CD4-positive, alpha-beta memory T cell (primary cell): Measurements from ENCODE around the gene PAK4. TPM values are rescaled to one million over a fixed set of nuclear protein-coding genes. Genes with fewer than 3 reads are reported as not detected.

Experiments
- CTCF ChIA-PET: fragments of 350-600 bp; sonication (Branson Sonifier 250); formaldehyde crosslinking; loops from one replicate; lab custom pipeline; 2021; ENCODE audit warnings: inconsistent platforms; ENCODE audit not compliant: partially characterized antibody; lab: Charles Lee
- POLR2A ChIA-PET: fragments of 350-600 bp; sonication (Branson Sonifier 250); formaldehyde crosslinking; loops from one replicate; lab custom pipeline; 2021; ENCODE audit not compliant: partially characterized antibody; lab: Charles Lee
- DNase-seq, 5 donors: peaks; one replicate each; pipeline versions ENCODE4 v3.0.0 to v3.0.0-alpha.2; 2020 to 2022; ENCODE audit warnings: mixed read lengths in 1 of 5
- H3K27ac ChIP-seq: one replicate; pipeline ENCODE4 v1.7.0; 2013; ENCODE audit warnings: low read depth, low read length
- H3K27me3 ChIP-seq: 2 replicates; pipeline ENCODE4 v1.7.0; 2013; ENCODE audit warnings: mild to moderate bottlenecking, low read length, moderate library complexity; ENCODE audit not compliant: insufficient read depth
- H3K36me3 ChIP-seq: 2 replicates; pipeline ENCODE4 v1.7.0; 2013; ENCODE audit warnings: mild to moderate bottlenecking, low read length, moderate library complexity; ENCODE audit not compliant: insufficient read depth
- H3K4me1 ChIP-seq: 2 replicates; pipeline ENCODE4 v1.7.0; 2013; ENCODE audit warnings: mild to moderate bottlenecking, low read length, moderate library complexity; ENCODE audit not compliant: insufficient read depth
- H3K4me3 ChIP-seq, 2 donors: one replicate each; pipeline ENCODE4 v1.7.0; 2013; ENCODE audit warnings: low read length in 2 of 2, mild to moderate bottlenecking in 1 of 2
- H3K9me3 ChIP-seq, 2 donors: one replicate each; pipeline ENCODE4 v1.7.0; 2013; ENCODE audit warnings: low read length in 2 of 2, control low read depth in 1 of 2; ENCODE audit not compliant: control insufficient read depth in 1 of 2
- H3K27ac Mint-ChIP-seq, 7 donors: one replicate each; pipeline ENCODE4 v1.8.0; 2020 to 2021; ENCODE audit warnings: mixed read lengths in 7 of 7, mild to moderate bottlenecking in 6 of 7, inconsistent platforms in 3 of 7, moderate library complexity in 3 of 7
- H3K27me3 Mint-ChIP-seq, 2 donors: one replicate each; pipeline ENCODE4 v1.8.0; 2020 to 2021; ENCODE audit warnings: mixed read lengths in 2 of 2
- H3K36me3 Mint-ChIP-seq, 2 donors: one replicate each; pipeline ENCODE4 v1.8.0; 2020 to 2021; ENCODE audit warnings: mixed read lengths in 2 of 2, inconsistent platforms in 1 of 2, mild to moderate bottlenecking in 1 of 2
- H3K4me1 Mint-ChIP-seq, 4 donors: one replicate each; pipeline ENCODE4 v1.8.0; 2020 to 2021; ENCODE audit warnings: mixed read lengths in 4 of 4, mild to moderate bottlenecking in 1 of 4
- H3K4me3 Mint-ChIP-seq, 8 donors: one replicate each; pipeline ENCODE4 v1.8.0; 2020 to 2021; ENCODE audit warnings: mixed read lengths in 8 of 8, mild to moderate bottlenecking in 7 of 8, moderate library complexity in 6 of 8, inconsistent platforms in 3 of 8
- H3K9me3 Mint-ChIP-seq, 8 donors: one replicate each; pipeline ENCODE4 v1.8.0; 2020 to 2021; ENCODE audit warnings: mixed read lengths in 8 of 8, mild to moderate bottlenecking in 5 of 8, inconsistent platforms in 3 of 8, moderate library complexity in 1 of 8
- intact Hi-C: fragments of 100-400 bp; cut with micrococcal nuclease; formaldehyde crosslinking; loops from one replicate; pipeline ENCODE4 v1.15.1; 2023
- polyA plus RNA-seq, 2 donors: library from polyadenylated mRNA; unstranded; fragments of 300-500 nt; fragmentation: Illumina TruSeq; gene quantifications; one replicate each; pipeline ENCODE4 v1.2.3, GENCODE V29; 2021
- total RNA-seq, 2 experiments: library from RNA; stranded (reverse); gene quantifications; one replicate each; pipeline ENCODE4 v1.2.3, GENCODE V29; 2021

Gene PAK4
- total and polyA plus RNA-seq, 4 experiments from 2014 or later = 1.3 to 15.7 (median 8.0) TPM

DNA sequence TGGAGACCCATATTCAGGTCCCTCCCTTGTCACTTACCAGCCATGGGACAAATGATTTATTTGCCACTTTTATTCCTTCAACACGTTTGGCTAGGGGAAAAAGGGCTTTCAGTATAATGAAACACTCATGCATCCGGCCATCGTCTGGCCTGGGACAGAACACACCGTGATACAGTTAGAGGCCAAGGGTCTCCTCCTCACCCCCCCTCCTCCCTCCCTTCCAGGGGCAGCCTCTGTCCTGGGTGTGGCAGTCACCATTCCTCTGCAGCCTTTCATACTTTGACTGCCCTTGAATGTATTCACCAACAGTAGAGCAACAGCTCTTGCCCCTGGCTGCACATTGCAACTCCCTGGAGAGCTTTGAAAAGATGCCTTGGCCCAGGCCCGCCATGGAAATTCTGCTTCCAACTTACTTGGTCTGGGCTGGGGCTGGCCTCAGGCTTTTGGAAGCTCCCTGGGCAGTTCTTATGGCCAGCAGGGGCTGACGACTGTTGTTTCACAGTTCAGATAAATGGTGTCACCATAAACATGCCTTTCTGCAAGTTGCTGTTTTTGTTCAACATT, 3.0 kb downstream of the PAK4 start:
- H3K27ac ChIP-seq = no peak overlapping the region
- H3K4me3 ChIP-seq = no peak overlapping the region
- no peaks in the 10 kb centered on the region for H3K36me3 ChIP-seq
- Mint-ChIP-seq H3K27me3 (no peaks in the 10 kb centered on the region), H3K4me3 (peak overlapping the region in 1 of 8 donors; percentile 35), H3K27ac (peak overlapping the region in 6 of 7 donors; percentile 21 to 95 (median 52)), H3K4me1 (peaks cover 31 to 72% (median 49%) of the 10 kb centered on the region in 4 donors), H3K36me3 (peaks cover 0 to 2% of the 10 kb centered on the region in 2 donors), H3K9me3 (no peaks in the 10 kb centered on the region)
- intact Hi-C loops = loop anchor here (5.0 kb wide), 1 partner anchor 264 kb away; the partner anchor contains the start of genes MED29 and PAF1
- ChIA-PET POLR2A (interaction anchor here (0.7 kb wide), 1 partner anchor 207 kb away, joined by 4 read pairs; the partner anchor contains the start of gene GMFG), CTCF (interaction anchor here (1.0 kb wide), 1 partner anchor 199 kb away, joined by 4 read pairs; no protein-coding TSS in a partner anchor)
- H3K4me1 ChIP-seq = peaks cover 21% of the 10 kb centered on the region
- DNase-seq = no peak
- no peaks in the 10 kb centered on the region for H3K27me3 ChIP-seq
- H3K9me3 ChIP-seq = no peaks in the 10 kb centered on the region

DNA sequence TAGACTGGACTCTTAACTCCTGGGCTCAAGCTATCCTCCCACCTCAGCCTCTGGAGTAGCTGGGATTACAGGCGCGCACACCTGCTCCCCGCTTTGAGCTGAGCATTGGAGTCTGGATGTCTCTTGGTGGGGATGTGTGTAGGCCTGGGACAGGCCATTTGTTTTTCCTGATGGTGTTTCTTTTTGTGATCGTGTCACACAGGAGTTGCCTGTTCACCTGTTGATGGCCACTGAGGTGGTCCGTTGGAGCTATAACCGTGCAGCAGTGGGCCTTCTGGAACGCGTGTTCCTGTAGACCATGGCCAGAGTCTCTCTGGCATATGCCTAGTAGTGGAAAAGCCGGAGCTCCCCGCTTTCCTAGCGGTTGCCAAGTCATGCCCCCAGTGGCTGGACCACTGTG, 3.5 kb downstream of the PAK4 start:
- Mint-ChIP-seq H3K4me1 (peaks cover 31 to 71% (median 48%) of the 10 kb centered on the region in 4 donors), H3K36me3 (peaks cover 0 to 2% of the 10 kb centered on the region in 2 donors), H3K9me3 (no peaks in the 10 kb centered on the region), H3K27me3 (no peaks in the 10 kb centered on the region), H3K27ac (peak overlapping the region in 4 of 7 donors; percentile 35 to 95 (median 52)), H3K4me3 (peak overlapping the region in 1 of 8 donors; percentile 44)
- CTCF ChIA-PET = interaction anchor here (1.0 to 1.1 kb wide), 2 partner anchors 57 to 198 kb away, joined by 3 to 4 read pairs; no protein-coding TSS in a partner anchor
- intact Hi-C loops = loop anchor here (5.0 kb wide), 1 partner anchor 263 kb away; the partner anchor contains the start of genes MED29 and PAF1
- no peak overlapping the region for H3K27ac ChIP-seq
- H3K4me3 ChIP-seq = no peak overlapping the region
- no peaks in the 10 kb centered on the region for H3K9me3 ChIP-seq
- H3K36me3 ChIP-seq = no peaks in the 10 kb centered on the region
- H3K27me3 ChIP-seq = no peaks in the 10 kb centered on the region
- POLR2A ChIA-PET = no interaction called here
- DNase-seq = no peak
- peaks cover 21% of the 10 kb centered on the region for H3K4me1 ChIP-seq

DNA sequence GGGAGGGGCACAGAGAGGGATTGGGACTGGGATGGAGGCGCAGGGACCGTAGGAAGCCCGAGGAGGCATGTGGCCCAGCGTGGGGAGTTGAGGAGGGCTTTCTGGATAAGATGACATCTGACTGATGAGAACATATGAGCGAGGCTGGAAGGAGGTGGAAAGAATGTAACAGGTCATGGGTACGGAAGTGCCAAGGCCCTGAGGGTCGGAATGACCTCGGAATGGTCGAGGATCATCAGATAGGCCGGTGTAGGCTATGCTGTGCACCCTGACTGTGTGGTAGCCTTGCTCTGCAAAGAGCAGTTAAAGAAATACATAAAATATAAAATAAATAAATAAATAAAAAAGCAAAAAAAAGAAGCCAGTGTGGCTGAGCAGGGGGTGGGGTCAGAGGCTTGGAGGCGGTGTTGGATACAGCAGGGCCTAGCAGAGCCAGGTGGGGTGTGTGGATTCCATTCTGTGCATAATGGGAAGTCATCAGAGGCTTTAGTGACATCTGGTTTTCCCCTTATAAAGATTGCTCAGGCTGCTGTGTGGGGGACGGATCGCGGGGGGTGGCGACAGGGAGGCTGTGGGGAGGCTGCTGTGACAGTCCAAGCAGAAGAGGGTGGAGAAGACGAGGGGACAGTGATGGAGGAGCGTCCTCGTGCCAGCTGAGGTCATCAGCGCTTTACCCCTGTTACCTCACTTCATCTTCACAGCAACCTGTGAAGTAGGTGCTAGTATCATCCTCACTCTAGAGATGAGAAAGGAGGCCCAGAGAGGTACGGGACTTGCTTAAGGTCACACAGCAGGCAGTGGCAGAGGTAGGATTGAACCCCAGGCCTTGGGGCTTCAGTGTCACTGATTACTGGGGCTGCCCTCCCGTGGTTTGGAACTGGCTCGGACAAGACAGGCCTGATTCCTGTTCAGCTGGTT, 5.0 kb downstream of the PAK4 start:
- H3K27ac ChIP-seq = no peak overlapping the region

DNA sequence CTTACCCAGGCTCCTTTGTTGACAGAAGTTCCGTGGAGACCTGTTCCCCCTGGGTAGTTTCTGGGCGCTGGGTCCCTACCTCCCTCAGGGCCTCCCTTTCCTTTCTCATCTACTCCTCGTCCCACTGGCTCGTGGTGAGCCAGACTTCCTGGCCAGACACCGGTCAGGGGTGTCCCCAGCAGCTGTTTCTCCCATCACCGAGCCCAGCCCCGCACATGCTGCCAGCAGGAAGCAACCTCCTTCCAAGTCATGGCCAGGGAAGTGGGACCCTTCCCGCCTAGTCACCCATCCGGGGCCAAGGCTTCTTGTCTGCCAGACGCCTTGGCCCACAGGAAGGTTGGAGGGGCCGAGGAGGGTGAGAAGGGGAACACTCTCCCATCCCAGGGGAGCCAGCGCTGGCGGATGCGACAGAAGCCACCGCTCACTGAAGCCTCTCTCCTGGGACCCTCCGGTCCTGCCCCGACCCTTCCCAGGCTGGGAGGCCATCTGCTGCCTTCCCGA, 5.7 kb downstream of the PAK4 start:
- H3K4me3 ChIP-seq = no peak overlapping the region
- ChIA-PET CTCF (no interaction called here), POLR2A (no interaction called here)
- H3K27ac ChIP-seq = no peak overlapping the region
- Mint-ChIP-seq H3K36me3 (no peaks in the 10 kb centered on the region), H3K4me1 (peaks cover 23 to 62% (median 36%) of the 10 kb centered on the region in 4 donors), H3K9me3 (no peaks in the 10 kb centered on the region), H3K4me3 (no peak overlapping the region), H3K27ac (peak overlapping the region in 2 of 7 donors; percentile 22), H3K27me3 (no peaks in the 10 kb centered on the region)
- H3K4me1 ChIP-seq = peaks cover 6% of the 10 kb centered on the region
- DNase-seq = no peak
- intact Hi-C loops = no loop called here
- H3K27me3 ChIP-seq = no peaks in the 10 kb centered on the region
- no peaks in the 10 kb centered on the region for H3K36me3 ChIP-seq
- no peaks in the 10 kb centered on the region for H3K9me3 ChIP-seq

More for the DNA sequence above, 5.0 kb downstream of the PAK4 start:
- peaks cover 0 to 1% of the 10 kb centered on the region in 2 donors for H3K36me3 Mint-ChIP-seq
- peak overlapping the region in 6 of 7 donors; percentile 22 to 77 (median 62) for H3K27ac Mint-ChIP-seq
- no peak overlapping the region for H3K4me3 ChIP-seq
- no peaks in the 10 kb centered on the region for H3K36me3 ChIP-seq
- no peaks in the 10 kb centered on the region for H3K27me3 ChIP-seq
- H3K9me3 Mint-ChIP-seq = no peaks in the 10 kb centered on the region
- DNase-seq = no peak
- H3K4me1 ChIP-seq = peaks cover 10% of the 10 kb centered on the region
- intact Hi-C loops = no loop called here
- no peak overlapping the region for H3K4me3 Mint-ChIP-seq
- H3K9me3 ChIP-seq = no peaks in the 10 kb centered on the region
- no peaks in the 10 kb centered on the region for H3K27me3 Mint-ChIP-seq
- POLR2A ChIA-PET = no interaction called here
- peaks cover 25 to 61% (median 40%) of the 10 kb centered on the region in 4 donors for H3K4me1 Mint-ChIP-seq
- CTCF ChIA-PET = no interaction called here

DNA sequence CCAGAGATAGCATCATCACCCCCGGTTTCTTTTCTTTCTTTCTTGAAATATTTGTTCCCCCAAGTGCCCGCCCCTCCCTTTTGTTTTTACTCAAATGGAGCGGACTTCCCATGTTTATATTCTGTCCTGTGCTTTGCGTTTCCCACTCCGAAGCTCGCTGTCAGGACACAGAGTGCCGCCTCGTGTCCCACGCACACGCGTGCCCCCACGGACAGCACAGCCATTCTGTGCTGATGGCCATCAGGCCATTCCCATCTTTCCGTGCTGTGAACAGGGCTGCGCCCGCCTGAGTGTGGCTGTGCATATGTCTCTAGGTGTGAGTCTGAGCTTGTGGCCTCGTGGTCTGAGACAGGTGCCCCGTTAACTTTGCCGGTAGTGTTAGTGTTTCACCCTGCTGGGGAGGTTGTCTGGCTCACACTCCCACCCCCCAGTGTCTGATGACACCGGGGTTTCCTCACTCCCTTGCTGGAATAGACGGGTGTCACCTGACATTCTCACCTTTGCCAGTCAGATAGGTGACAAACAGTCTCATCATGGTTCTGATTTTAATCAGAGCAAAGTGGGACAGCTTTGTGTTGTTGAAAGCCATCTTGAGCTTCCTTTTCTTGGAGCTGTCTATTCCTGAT, 6.9 kb downstream of the PAK4 start:
- Histone ChIP-seq H3K4me1 (no peaks in the 10 kb centered on the region), H3K9me3 (no peaks in the 10 kb centered on the region), H3K36me3 (no peaks in the 10 kb centered on the region), H3K27me3 (no peaks in the 10 kb centered on the region), H3K27ac (no peak overlapping the region), H3K4me3 (no peak overlapping the region)
- intact Hi-C loops = no loop called here
- Mint-ChIP-seq H3K4me1 (peaks cover 22 to 62% (median 34%) of the 10 kb centered on the region in 4 donors), H3K9me3 (no peaks in the 10 kb centered on the region), H3K36me3 (no peaks in the 10 kb centered on the region), H3K27me3 (no peaks in the 10 kb centered on the region), H3K27ac (peak overlapping the region in 5 of 7 donors; percentile 14 to 87 (median 57)), H3K4me3 (no peak overlapping the region)
- no peak for DNase-seq
- POLR2A ChIA-PET = interaction anchor here (0.6 to 1.4 kb wide), 2 partner anchors 12 to 253 kb away, joined by 3 read pairs; no protein-coding TSS in a partner anchor
- CTCF ChIA-PET = interaction anchor here (1.0 kb wide), 1 partner anchor 10 kb away, joined by 7 read pairs; no protein-coding TSS in a partner anchor

DNA sequence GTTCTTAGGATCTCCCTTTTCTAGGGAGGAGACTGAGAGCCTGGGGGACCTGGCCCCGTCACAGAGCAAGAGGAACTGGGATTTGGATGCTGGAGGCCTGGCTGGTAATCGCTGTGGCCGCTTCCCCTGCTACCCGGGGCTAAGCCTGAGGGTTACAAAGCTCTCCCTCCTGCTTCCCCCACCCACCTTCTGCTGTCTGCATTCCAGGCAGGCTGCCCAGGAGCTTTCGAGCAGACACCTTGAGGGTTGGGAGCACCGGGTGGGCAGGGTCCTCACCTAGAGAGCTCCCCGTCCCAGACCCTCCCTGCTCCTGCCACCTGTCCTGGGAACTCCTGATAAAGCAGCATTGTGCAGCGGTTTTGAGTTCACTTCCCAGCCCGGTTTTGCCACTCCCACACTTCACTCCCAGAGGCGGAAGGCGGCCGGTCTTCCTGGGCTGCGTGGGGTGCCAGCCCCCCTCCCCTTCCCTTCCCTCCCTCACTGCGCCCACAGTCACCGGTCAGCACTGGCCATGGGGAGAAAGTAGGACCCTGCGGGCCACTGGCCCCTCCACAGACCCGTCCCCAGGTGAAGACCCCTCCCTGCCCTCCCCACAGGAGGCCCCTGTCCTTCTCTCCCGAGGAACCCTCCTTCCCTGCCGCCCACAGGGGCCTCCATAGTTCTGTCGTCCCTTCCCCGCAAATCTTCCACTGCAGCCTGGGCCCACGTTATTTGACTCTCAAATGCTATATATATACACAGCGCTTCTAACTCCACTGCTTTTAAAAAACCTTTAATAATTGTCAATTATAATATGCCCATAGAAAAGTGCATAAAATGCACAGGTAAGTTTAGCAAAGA, 8.1 kb downstream of the PAK4 start:
- H3K27ac Mint-ChIP-seq = peak overlapping the region in 1 of 7 donors; percentile 4
- no peaks in the 10 kb centered on the region for H3K27me3 Mint-ChIP-seq
- CTCF ChIA-PET = no interaction called here

More for the DNA sequence above, 8.1 kb downstream of the PAK4 start:
- no peak for DNase-seq
- Histone ChIP-seq H3K9me3 (no peaks in the 10 kb centered on the region), H3K4me1 (no peaks in the 10 kb centered on the region), H3K27ac (no peak overlapping the region), H3K36me3 (no peaks in the 10 kb centered on the region), H3K4me3 (no peak overlapping the region), H3K27me3 (no peaks in the 10 kb centered on the region)
- Mint-ChIP-seq H3K36me3 (no peaks in the 10 kb centered on the region), H3K9me3 (no peaks in the 10 kb centered on the region), H3K4me3 (no peak overlapping the region), H3K4me1 (peaks cover 26 to 56% (median 29%) of the 10 kb centered on the region in 4 donors)
- POLR2A ChIA-PET = no interaction called here
- intact Hi-C loops = no loop called here
